Glutamatergic neuron (in vitro differentiated cells): ENCODE data around the gene SLC48A1. TPM values are rescaled to one million over a fixed set of nuclear protein-coding genes. Genes with fewer than 3 reads are reported as not detected.

Source experiments
- DNase-seq: peaks from one replicate; pipeline ENCODE4 v3.0.0; 2022
- H3K27ac Mint-ChIP-seq: one replicate; pipeline ENCODE4 v1.8.0; 2020; ENCODE audit warnings: mild to moderate bottlenecking, mixed read lengths, inconsistent platforms; ENCODE audit not compliant: unreplicated experiment
- H3K27me3 Mint-ChIP-seq: one replicate; pipeline ENCODE4 v1.8.0; 2020; ENCODE audit warnings: mild to moderate bottlenecking, moderate library complexity, mixed read lengths, inconsistent platforms; ENCODE audit not compliant: unreplicated experiment
- H3K36me3 Mint-ChIP-seq: one replicate; pipeline ENCODE4 v1.8.0; 2020; ENCODE audit warnings: mild to moderate bottlenecking, mixed read lengths, inconsistent platforms; ENCODE audit not compliant: unreplicated experiment
- H3K4me1 Mint-ChIP-seq: one replicate; pipeline ENCODE4 v1.8.0; 2020; ENCODE audit warnings: mild to moderate bottlenecking, low read depth, mixed read lengths, inconsistent platforms; ENCODE audit not compliant: unreplicated experiment
- H3K4me3 Mint-ChIP-seq: one replicate; pipeline ENCODE4 v1.8.0; 2020; ENCODE audit warnings: mild to moderate bottlenecking, mixed read lengths, inconsistent platforms; ENCODE audit not compliant: unreplicated experiment
- H3K9me3 Mint-ChIP-seq: one replicate; pipeline ENCODE4 v1.8.0; 2020; ENCODE audit warnings: mild to moderate bottlenecking, moderate library complexity, mixed read lengths, inconsistent platforms; ENCODE audit not compliant: unreplicated experiment
- CTCF ChIP-seq: fragments of 200-600 bp; sonication (generic); IDR thresholded peaks from one replicate; pipeline ENCODE4 v1.5.0; 2021; ENCODE audit not compliant: partially characterized antibody, unreplicated experiment
- total RNA-seq: library from RNA; stranded (reverse); fragmentation: NEBNext Ultra II Directional; extraction: Animal tissue kit (Norgen Biotek cat#: 25700); gene quantifications from one replicate; pipeline ENCODE4 v1.2.1, GENCODE V29; 2021; ENCODE audit not compliant: unreplicated experiment

SLC48A1 gene
- total RNA-seq, 1 donor from 2014 or later = 15.7 TPM

- Mint-ChIP-seq H3K27me3 (peaks cover 10% of the 10 kb centered on the region), H3K4me1 (peaks cover 17% of the 10 kb centered on the region), H3K9me3 (peaks cover 12% of the 10 kb centered on the region), H3K36me3 (no peaks in the 10 kb centered on the region), H3K27ac (no peak overlapping the region), H3K4me3 (no peak overlapping the region)
- TF ChIP-seq CTCF = no peak
- no peak for DNase-seq
Observed at GRCh38 chr12:47823422-47824086, 50.5 kb downstream of the SLC48A1 start.

- Mint-ChIP-seq H3K9me3 (peaks cover 12% of the 10 kb centered on the region), H3K27ac (no peak overlapping the region), H3K4me3 (no peak overlapping the region), H3K36me3 (no peaks in the 10 kb centered on the region), H3K27me3 (peaks cover 10% of the 10 kb centered on the region), H3K4me1 (peaks cover 21% of the 10 kb centered on the region)
- no peak for DNase-seq
- no peak for TF ChIP-seq CTCF
Observed at GRCh38 chr12:47824198-47824597, 51.2 kb downstream of the SLC48A1 start.

- Mint-ChIP-seq H3K4me3 (no peak overlapping the region), H3K27me3 (peaks cover 10% of the 10 kb centered on the region), H3K36me3 (no peaks in the 10 kb centered on the region), H3K9me3 (peaks cover 12% of the 10 kb centered on the region), H3K4me1 (peaks cover 25% of the 10 kb centered on the region), H3K27ac (no peak overlapping the region)
- DNase-seq = no peak
- no peak for TF ChIP-seq CTCF
Observed at GRCh38 chr12:47824635-47825034, 51.6 kb downstream of the SLC48A1 start.

- Mint-ChIP-seq H3K27me3 (peaks cover 10% of the 10 kb centered on the region), H3K4me3 (no peak overlapping the region), H3K27ac (no peak overlapping the region), H3K9me3 (peaks cover 12% of the 10 kb centered on the region), H3K4me1 (peaks cover 26% of the 10 kb centered on the region), H3K36me3 (no peaks in the 10 kb centered on the region)
- no peak for DNase-seq
- TF ChIP-seq CTCF = no peak
Observed at GRCh38 chr12:47825173-47825639, 52.2 kb downstream of the SLC48A1 start.
